ENCODE measurements around the gene BICD1. TPM values are rescaled to one million over a fixed set of nuclear protein-coding genes. Genes with fewer than 3 reads are reported as not detected.
A peak's percentile ranks its signal among the peaks of the same experiment; 100 is the strongest.

The BICD1 gene
- total RNA-seq, 1 experiment from 2014 or later = 41.3 TPM

- ChIA-PET CTCF (no interaction called here), POLR2A (ENCODE audit: unreplicated experiment) (interaction anchor here (0.7 kb wide), 1 partner anchor 185 kb away, joined by 6 read pairs; no protein-coding TSS in a partner anchor)
- DNase-seq = no peak
- Histone ChIP-seq H3K36me3 (ENCODE audit: low read depth) (no peaks in the 10 kb centered on the region), H3K27ac (no peak overlapping the region), H3K4me3 (no peak overlapping the region), H2AFZ (no peak overlapping the region), H3K9me3 (ENCODE audit: insufficient read depth, low read depth) (no peaks in the 10 kb centered on the region), H3K79me2 (ENCODE audit: low read depth) (peaks cover 15% of the 10 kb centered on the region; the same call in 1 of the 2 replicates), H3K27me3 (ENCODE audit: insufficient read depth, low read depth) (no peaks in the 10 kb centered on the region), H3K4me2 (no peak overlapping the region), H3F3A (ENCODE audit: insufficient read depth, low read depth) (peaks cover 9% of the 10 kb centered on the region), H3K4me1 (replicated peaks; ENCODE audit: insufficient read depth) (peaks cover 21% of the 10 kb centered on the region), H3K9me2 (ENCODE audit: insufficient read depth) (no peaks in the 10 kb centered on the region), H4K20me1 (ENCODE audit: insufficient read depth) (no peaks in the 10 kb centered on the region)
- TF ChIP-seq EZH2 (IDR thresholded peaks at IDR 0.05; ENCODE audit: low read depth) (no peak), CTCF (conservative IDR thresholded peaks at IDR 0.05) (no peak)
- intact Hi-C loops (cut with micrococcal nuclease; ENCODE audit: unreplicated experiment) = no loop called here
- BruUV-seq (replicated peaks) = no TSS peak
Measured at GRCh38 chr12:32292151-32292550, 185.5 kb downstream of the BICD1 start.

GRCh38 chr12:32293808-32294419 lies 187.3 kb downstream of the BICD1 start:
- DNase-seq = no peak
- Histone ChIP-seq H3K79me2 (ENCODE audit: low read depth) (peaks cover 14% of the 10 kb centered on the region; the same call in 1 of the 2 replicates), H4K20me1 (ENCODE audit: insufficient read depth) (no peaks in the 10 kb centered on the region), H3K4me2 (no peak overlapping the region), H3K4me3 (no peak overlapping the region), H2AFZ (no peak overlapping the region), H3K27ac (no peak overlapping the region), H3K36me3 (ENCODE audit: low read depth) (no peaks in the 10 kb centered on the region), H3F3A (ENCODE audit: insufficient read depth, low read depth) (peaks cover 9% of the 10 kb centered on the region), H3K9me3 (ENCODE audit: insufficient read depth, low read depth) (no peaks in the 10 kb centered on the region), H3K9me2 (ENCODE audit: insufficient read depth) (no peaks in the 10 kb centered on the region), H3K4me1 (replicated peaks; ENCODE audit: insufficient read depth) (peaks cover 21% of the 10 kb centered on the region), H3K27me3 (ENCODE audit: insufficient read depth, low read depth) (no peaks in the 10 kb centered on the region)
- CTCF ChIA-PET = interaction anchor here (0.7 to 0.8 kb wide), 2 partner anchors 8 to 359 kb away, joined by 3 to 4 read pairs; no protein-coding TSS in a partner anchor
- POLR2A ChIA-PET (ENCODE audit: unreplicated experiment) = no interaction called here
- intact Hi-C loops (cut with micrococcal nuclease; ENCODE audit: unreplicated experiment) = no loop called here
- BruUV-seq (replicated peaks) = no TSS peak
- TF ChIP-seq CTCF (conservative IDR thresholded peaks at IDR 0.05) = peak; percentile 24; the same call in 1 of the 2 replicates
- TF ChIP-seq EZH2 (IDR thresholded peaks at IDR 0.05; ENCODE audit: low read depth) = no peak

- no peaks in the 10 kb centered on the region for H3K36me3 ChIP-seq (ENCODE audit: low read depth)
- POLR2A ChIA-PET (ENCODE audit: unreplicated experiment) = no interaction called here
- H4K20me1 ChIP-seq (ENCODE audit: insufficient read depth) = no peaks in the 10 kb centered on the region
- CTCF ChIA-PET = no interaction called here
- no peaks in the 10 kb centered on the region for H3K27me3 ChIP-seq (ENCODE audit: insufficient read depth, low read depth)
- H3K27ac ChIP-seq = no peak overlapping the region
- no peaks in the 10 kb centered on the region for H3K9me2 ChIP-seq (ENCODE audit: insufficient read depth)
- no peak overlapping the region for H3K4me3 ChIP-seq
- intact Hi-C loops (cut with micrococcal nuclease; ENCODE audit: unreplicated experiment) = no loop called here
- no peak overlapping the region for H2AFZ ChIP-seq
- no peak for DNase-seq
- H3K79me2 ChIP-seq (ENCODE audit: low read depth) = peaks cover 10% of the 10 kb centered on the region; the same call in 1 of the 2 replicates
- H3F3A ChIP-seq (ENCODE audit: insufficient read depth, low read depth) = no peaks in the 10 kb centered on the region; the same call in 1 of the 2 replicates
- no peak for TF ChIP-seq EZH2 (IDR thresholded peaks at IDR 0.05; ENCODE audit: low read depth)
- no peak for TF ChIP-seq CTCF (conservative IDR thresholded peaks at IDR 0.05)
- no TSS peak for BruUV-seq (replicated peaks)
- H3K4me1 ChIP-seq (replicated peaks; ENCODE audit: insufficient read depth) = peaks cover 9% of the 10 kb centered on the region
- no peak overlapping the region for H3K4me2 ChIP-seq
- no peaks in the 10 kb centered on the region for H3K9me3 ChIP-seq (ENCODE audit: insufficient read depth, low read depth)
Measured at GRCh38 chr12:32296567-32296966, 189.9 kb downstream of the BICD1 start.

Measured in PC-9 (cell line).